ENCODE measurements around the gene SGTB. TPM values are rescaled to one million over a fixed set of nuclear protein-coding genes. Genes with fewer than 3 reads are reported as not detected.
"Not testable (repeated sequence)": the region's sequence is repeated elsewhere in the genome, so short reads cannot be mapped to it uniquely, and the experiment has no call there.

Gene SGTB
- total RNA-seq, 2 donors from 2014 or later, result 3.1 to 3.6 TPM

GRCh38 chr5:65682148-65682547 lies 39.8 kb downstream of the SGTB start:
- Histone ChIP-seq H3K4me3 (no peak overlapping the region), H3K36me3 (replicated peaks in 1 of 2; ENCODE audit: insufficient read depth in 1 of 2, low read depth in 2 of 2) (no peaks in the 10 kb centered on the region), H3K9me3 (no peaks in the 10 kb centered on the region), H3K27me3 (no peaks in the 10 kb centered on the region), H3K4me1 (no peaks in the 10 kb centered on the region), H3K27ac (no peak overlapping the region)
- no peak for TF ChIP-seq POLR2A (IDR thresholded peaks at IDR 0.05)
- TF ChIP-seq CTCF (IDR thresholded peaks at IDR 0.05), result no peak
- ATAC-seq, result no peak
- no peak for DNase-seq
- WGBS, 2 donors, result 82 to 95% methylated on average over 3 of the region's 3 CpGs
- intact Hi-C loops (cut with DNase I), result no loop called here

DNA sequence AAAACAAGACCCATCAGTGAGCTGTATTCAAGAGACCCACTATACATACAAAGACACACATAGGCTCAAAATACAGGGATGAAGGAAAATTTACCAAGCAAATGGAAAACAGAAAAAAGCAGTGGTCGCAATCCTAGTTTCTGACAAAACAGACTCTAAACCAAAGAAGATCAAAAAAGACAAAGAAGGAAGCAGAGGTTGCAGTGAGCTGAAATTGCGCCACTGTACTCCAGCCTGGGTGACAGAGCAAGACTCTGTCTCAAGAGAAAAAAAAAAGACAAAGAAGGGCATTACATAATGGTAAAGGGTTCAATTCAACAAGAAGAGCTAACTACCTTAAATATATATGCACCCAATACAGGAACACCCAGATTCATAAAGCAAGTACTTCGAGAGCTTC lies 45.9 kb downstream of the SGTB start:
- H3K27ac ChIP-seq; intact Hi-C loops (cut with DNase I); DNase-seq; H3K36me3 ChIP-seq (replicated peaks in 1 of 2; ENCODE audit: insufficient read depth in 1 of 2, low read depth in 2 of 2); H3K27me3 ChIP-seq; ATAC-seq; H3K4me3 ChIP-seq; H3K9me3 ChIP-seq; H3K4me1 ChIP-seq: not testable (repeated sequence)
- 84 to 95% methylated on average over 3 of the region's 3 CpGs for WGBS, 2 donors

DNA sequence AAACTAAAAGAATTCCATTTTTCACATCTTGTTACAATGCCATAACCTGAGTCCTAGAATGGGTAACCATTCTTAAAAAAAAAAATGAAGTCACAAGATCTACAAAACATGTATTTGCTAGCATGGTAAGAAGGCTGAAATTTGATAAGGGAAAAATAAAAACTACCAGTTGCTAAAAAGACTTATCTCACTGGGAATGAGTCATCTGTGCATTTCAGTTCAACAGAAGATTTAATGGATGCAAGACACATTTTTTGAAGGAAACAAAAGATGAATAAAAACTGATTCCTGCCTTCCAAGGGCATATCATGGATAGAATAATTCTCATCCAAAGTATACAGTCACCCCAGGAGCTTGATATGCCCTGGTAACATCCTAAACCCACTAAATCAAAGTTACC lies 47.2 kb downstream of the SGTB start:
- Histone ChIP-seq H3K36me3 (replicated peaks in 1 of 2; ENCODE audit: insufficient read depth in 1 of 2, low read depth in 2 of 2) (no peaks in the 10 kb centered on the region), H3K4me1 (no peaks in the 10 kb centered on the region), H3K4me3 (no peak overlapping the region), H3K27me3 (no peaks in the 10 kb centered on the region), H3K27ac (no peak overlapping the region), H3K9me3 (no peaks in the 10 kb centered on the region)
- TF ChIP-seq POLR2A (IDR thresholded peaks at IDR 0.05) (no peak), CTCF (IDR thresholded peaks at IDR 0.05) (no peak)
- ATAC-seq (no peak), DNase-seq (no peak)
- intact Hi-C loops (cut with DNase I), result no loop called here

- ATAC-seq (no peak), DNase-seq (no peak)
- no peak overlapping the region for H3K27ac ChIP-seq
- no peak overlapping the region for H3K4me3 ChIP-seq
- WGBS, 2 donors, result 70 to 72% methylated on average over 1 of the region's 1 CpG
- H3K36me3 ChIP-seq (replicated peaks in 1 of 2; ENCODE audit: insufficient read depth in 1 of 2, low read depth in 2 of 2), result no peaks in the 10 kb centered on the region
- no peaks in the 10 kb centered on the region for H3K4me1 ChIP-seq
- no peaks in the 10 kb centered on the region for H3K27me3 ChIP-seq
- intact Hi-C loops (cut with DNase I), result no loop called here
- H3K9me3 ChIP-seq, result no peaks in the 10 kb centered on the region
- no peak for TF ChIP-seq CTCF (IDR thresholded peaks at IDR 0.05)
- TF ChIP-seq POLR2A (IDR thresholded peaks at IDR 0.05), result no peak
Observed at GRCh38 chr5:65672796-65673195, 49.1 kb downstream of the SGTB start.

DNA sequence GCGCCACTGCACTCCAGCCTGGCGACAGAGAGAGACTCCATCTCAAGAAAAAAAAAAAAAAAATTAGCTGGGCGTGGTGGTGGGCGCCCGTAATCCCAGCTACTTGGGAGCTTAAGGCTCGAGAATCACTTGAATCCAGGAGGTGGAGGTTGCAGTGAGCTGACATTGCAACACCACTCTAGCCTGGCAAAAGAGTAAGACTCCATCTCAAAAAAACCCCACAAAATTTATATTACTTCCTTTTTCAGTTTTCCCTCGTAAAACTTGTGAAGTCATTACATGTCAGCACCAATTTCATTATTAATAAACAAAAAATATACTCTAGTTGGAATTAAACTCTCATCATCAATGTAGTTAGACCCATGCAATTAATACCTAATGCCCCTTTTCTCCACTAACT lies 53.2 kb downstream of the SGTB start:
- Histone ChIP-seq H3K4me1 (no peaks in the 10 kb centered on the region), H3K27ac (no peak overlapping the region), H3K27me3 (no peaks in the 10 kb centered on the region), H3K36me3 (replicated peaks in 1 of 2; ENCODE audit: insufficient read depth in 1 of 2, low read depth in 2 of 2) (peaks cover 0 to 6% of the 10 kb centered on the region in 2 donors), H3K9me3 (no peaks in the 10 kb centered on the region), H3K4me3 (no peak overlapping the region)
- no peak for DNase-seq
- 81 to 87% methylated on average over 7 of the region's 7 CpGs for WGBS, 2 donors
- ATAC-seq, result no peak
- no peak for TF ChIP-seq CTCF (IDR thresholded peaks at IDR 0.05)
- TF ChIP-seq POLR2A (IDR thresholded peaks at IDR 0.05), result no peak
- intact Hi-C loops (cut with DNase I), result no loop called here

Data from body of pancreas (tissue), 4 donors.